GM12873 (cell line): ENCODE results near the gene RHOB.

Experiments used
- TF ChIP-seq, protein P1 (sequence below): IDR thresholded peaks from 2 replicates; pipeline ENCODE4 v1.5.1; 2012; ENCODE audit warnings: low read depth, mild to moderate bottlenecking, moderate library complexity, low read length, control low read depth; ENCODE audit not compliant: insufficient read depth; ENCODE audit errors: missing control alignments

RHOB gene

DNA sequence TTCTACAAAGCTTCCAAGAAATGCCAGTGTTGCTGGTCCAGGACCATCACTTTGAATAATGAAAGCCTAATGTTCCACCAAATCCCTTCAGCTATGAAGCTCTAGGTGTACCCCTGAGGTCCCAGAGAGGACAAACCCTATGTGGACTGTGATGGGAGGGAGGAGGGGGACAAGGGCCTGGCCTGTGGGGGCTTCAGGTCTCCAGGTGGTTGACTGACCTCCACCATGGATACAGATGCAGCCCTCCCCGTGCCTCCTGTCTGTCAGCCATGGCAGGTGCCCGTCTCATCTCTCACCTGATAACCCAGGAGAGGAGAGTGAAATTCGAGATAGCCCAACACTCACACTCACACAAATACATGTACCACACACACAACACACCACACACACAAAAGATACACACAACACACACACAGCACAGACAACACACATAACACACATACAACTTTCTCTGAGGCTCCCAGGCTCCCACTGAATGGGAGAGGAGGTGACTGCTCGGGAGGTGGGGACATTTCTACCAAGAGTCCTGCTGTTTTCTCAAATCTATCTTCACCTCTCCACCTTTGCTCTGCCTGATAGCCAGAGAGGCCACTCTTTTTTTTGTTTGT lies 12.8 kb upstream of the RHOB start:
- TF ChIP-seq, protein P1, sequence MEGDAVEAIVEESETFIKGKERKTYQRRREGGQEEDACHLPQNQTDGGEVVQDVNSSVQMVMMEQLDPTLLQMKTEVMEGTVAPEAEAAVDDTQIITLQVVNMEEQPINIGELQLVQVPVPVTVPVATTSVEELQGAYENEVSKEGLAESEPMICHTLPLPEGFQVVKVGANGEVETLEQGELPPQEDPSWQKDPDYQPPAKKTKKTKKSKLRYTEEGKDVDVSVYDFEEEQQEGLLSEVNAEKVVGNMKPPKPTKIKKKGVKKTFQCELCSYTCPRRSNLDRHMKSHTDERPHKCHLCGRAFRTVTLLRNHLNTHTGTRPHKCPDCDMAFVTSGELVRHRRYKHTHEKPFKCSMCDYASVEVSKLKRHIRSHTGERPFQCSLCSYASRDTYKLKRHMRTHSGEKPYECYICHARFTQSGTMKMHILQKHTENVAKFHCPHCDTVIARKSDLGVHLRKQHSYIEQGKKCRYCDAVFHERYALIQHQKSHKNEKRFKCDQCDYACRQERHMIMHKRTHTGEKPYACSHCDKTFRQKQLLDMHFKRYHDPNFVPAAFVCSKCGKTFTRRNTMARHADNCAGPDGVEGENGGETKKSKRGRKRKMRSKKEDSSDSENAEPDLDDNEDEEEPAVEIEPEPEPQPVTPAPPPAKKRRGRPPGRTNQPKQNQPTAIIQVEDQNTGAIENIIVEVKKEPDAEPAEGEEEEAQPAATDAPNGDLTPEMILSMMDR, result no peak

GRCh38 chr2:20434588-20435294 lies 12.1 kb upstream of the RHOB start:
- TF ChIP-seq, protein P1, result no peak

DNA sequence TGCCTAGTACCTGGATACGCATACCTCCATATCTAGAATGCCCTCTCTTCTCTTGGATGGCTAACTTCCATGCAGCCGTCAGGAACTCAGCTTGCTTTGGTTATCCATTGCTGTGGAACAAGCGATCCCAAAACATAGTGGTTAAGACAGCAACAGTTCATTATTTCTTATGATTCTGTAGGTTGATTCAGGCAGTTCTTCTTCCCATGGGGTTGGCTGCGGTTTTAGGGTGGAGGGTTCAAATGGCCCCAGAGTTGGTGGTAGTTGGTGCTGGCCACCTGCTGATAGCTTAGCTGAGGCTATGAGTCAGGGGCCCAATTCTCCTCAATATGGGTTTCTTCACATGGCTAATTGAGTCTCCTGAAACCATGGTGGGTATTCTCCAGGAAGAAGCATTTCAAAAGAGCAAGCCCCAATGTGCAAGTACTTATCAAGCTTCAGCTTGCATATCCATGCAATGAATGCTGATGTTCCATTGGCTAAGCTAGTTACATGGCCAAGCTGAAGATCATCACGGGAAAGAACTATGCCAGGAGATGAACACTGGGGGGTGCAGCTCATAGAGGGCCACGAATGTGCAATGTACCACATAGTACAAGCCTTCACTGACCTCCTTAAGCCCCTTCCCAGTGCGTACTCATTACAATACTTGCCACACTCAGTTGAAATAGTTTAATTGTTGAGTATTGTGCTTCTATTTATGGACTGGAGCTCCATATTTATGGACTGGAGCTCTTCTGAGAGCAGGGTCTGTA lies 10.0 kb upstream of the RHOB start:
- TF ChIP-seq, protein P1, result peak; percentile 13

- TF ChIP-seq, protein P1, result no peak
These were observed 8.3 kb upstream of the RHOB start for GRCh38 chr2:20438334-20439192.

GRCh38 chr2:20439193-20439475 lies 7.7 kb upstream of the RHOB start:
- TF ChIP-seq, protein P1, result no peak

DNA sequence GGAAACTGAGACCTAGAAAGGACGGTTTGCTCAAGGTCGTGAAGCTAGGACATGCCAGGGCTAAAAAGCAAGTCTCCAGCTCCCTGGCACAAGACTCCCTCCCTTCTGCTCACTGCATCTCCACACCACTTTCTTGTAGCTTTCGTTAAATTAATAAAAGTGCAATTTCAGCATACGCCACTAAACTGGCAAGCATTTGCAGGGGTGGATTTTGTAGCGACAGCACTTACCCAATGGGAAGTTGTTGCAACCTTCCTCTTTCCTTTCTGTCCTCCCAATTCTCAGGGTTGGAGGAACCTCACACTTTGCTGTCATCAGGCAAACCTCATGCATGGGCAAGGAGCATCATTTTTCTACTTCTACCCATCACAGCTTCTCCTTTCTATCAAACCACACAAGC lies 7.4 kb upstream of the RHOB start:
- TF ChIP-seq, protein P1, result no peak
